ENCODE results near the gene SPOCK1.

SPOCK1 gene

GRCh38 chr5:137278476-137278875, 220.7 kb downstream of the SPOCK1 start:
- H3K36me3 Mint-ChIP-seq (ENCODE audit: low read depth): no peaks in the 10 kb centered on the region
- TF ChIP-seq CTCF (IDR thresholded peaks at IDR 0.05; ENCODE audit: unreplicated experiment in 3 of 3): no peak
- H3K9me3 Mint-ChIP-seq: no peaks in the 10 kb centered on the region
- H3K4me3 Mint-ChIP-seq: no peak overlapping the region
- H3K27ac Mint-ChIP-seq: no peak overlapping the region
- H3K4me1 Mint-ChIP-seq: no peaks in the 10 kb centered on the region
- peaks cover 3% of the 10 kb centered on the region for H3K27me3 Mint-ChIP-seq (ENCODE audit: low read depth)

DNA sequence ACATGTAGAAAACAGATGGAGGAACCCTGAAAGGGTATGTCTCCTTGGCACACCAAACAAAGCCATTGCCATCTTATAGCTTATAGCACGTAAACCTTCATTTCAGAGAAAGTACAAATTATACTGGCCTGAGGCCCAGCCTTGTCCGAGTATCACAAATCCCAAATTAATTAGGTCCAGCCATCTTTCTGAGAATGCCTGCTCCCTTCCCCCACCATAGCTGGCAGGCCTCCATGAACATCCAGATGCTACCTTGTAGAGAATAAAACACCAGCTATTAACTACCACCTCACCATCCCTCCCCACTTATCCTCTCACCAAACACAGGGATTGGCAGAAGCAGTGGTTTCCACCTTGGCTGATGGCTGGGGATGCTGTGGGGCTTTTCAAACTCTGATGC, 224.0 kb downstream of the SPOCK1 start:
- H3K9me3 Mint-ChIP-seq: no peaks in the 10 kb centered on the region
- H3K27me3 Mint-ChIP-seq (ENCODE audit: low read depth): peaks cover 3% of the 10 kb centered on the region
- H3K27ac Mint-ChIP-seq: no peak overlapping the region
- TF ChIP-seq CTCF (IDR thresholded peaks at IDR 0.05; ENCODE audit: unreplicated experiment in 3 of 3): no peak
- no peaks in the 10 kb centered on the region for H3K4me1 Mint-ChIP-seq
- H3K4me3 Mint-ChIP-seq: no peak overlapping the region
- no peaks in the 10 kb centered on the region for H3K36me3 Mint-ChIP-seq (ENCODE audit: low read depth)

DNA sequence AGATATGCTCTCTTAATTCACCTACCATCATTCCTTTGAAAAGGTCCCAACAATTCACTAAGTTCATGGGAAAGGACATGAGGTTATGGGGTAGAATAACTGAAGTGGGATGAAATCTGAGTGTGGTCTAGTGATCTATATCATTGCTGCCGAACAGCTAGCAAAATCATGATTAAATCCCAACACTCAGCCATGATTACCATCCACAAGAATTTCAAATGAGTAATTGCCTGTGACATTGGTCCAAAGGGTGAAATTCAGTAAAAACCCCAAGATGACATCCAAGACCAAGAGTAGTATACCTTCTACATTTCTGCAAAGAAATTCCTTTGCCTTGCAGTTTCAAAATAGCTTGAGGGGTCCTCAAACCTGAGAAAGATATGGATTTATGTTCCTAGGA, 225.6 kb downstream of the SPOCK1 start:
- Mint-ChIP-seq H3K4me3 (no peak overlapping the region), H3K27me3 (ENCODE audit: low read depth) (peaks cover 3% of the 10 kb centered on the region), H3K9me3 (no peaks in the 10 kb centered on the region), H3K36me3 (ENCODE audit: low read depth) (no peaks in the 10 kb centered on the region), H3K27ac (no peak overlapping the region), H3K4me1 (peaks cover 6% of the 10 kb centered on the region)
- no peak for TF ChIP-seq CTCF (IDR thresholded peaks at IDR 0.05; ENCODE audit: unreplicated experiment in 3 of 3)

DNA sequence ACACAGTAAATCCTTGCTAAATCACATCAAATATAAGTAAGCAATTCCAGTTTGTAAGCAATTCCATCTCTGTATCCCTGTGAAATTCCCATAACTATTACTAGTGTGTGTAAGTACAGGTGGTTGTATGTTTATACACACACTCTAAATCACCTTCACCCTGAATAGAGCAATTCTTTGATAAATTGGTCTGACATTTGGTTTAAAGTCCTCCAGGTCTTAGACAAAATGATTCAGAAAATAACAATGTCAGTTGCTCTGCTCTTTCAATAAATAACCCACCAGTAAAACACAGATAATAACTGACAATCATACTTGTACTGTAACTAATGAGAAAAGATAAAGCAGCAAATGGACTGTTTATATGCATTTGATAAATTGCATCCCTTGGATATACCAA, 226.3 kb downstream of the SPOCK1 start:
- Mint-ChIP-seq H3K36me3 (ENCODE audit: low read depth) (no peaks in the 10 kb centered on the region), H3K27ac (no peak overlapping the region), H3K9me3 (no peaks in the 10 kb centered on the region), H3K27me3 (ENCODE audit: low read depth) (peaks cover 3% of the 10 kb centered on the region), H3K4me1 (peaks cover 13% of the 10 kb centered on the region), H3K4me3 (no peak overlapping the region)
- TF ChIP-seq CTCF (IDR thresholded peaks at IDR 0.05; ENCODE audit: unreplicated experiment in 3 of 3): no peak

DNA sequence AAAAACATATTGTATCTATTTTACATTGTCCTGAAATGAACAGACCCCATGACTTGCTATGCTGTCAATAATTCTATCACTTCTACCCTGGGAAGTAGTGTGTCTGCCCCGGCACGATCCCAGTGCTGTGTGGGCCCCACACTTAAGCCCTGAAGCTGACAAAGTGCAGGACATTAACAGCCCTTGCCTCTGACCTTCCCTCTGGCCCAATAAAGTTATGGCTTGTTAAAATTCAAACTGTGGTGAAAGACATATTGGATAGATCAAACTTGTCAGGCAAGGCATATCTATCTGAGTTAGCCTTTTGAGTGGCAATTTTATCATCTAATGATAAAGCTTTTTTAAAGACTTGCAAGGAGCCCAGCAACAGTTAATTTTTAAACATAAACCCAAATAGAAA, 229.2 kb downstream of the SPOCK1 start:
- Mint-ChIP-seq H3K4me3 (no peak overlapping the region), H3K27me3 (ENCODE audit: low read depth) (no peaks in the 10 kb centered on the region), H3K36me3 (ENCODE audit: low read depth) (no peaks in the 10 kb centered on the region), H3K27ac (no peak overlapping the region), H3K9me3 (no peaks in the 10 kb centered on the region), H3K4me1 (peaks cover 17% of the 10 kb centered on the region)
- TF ChIP-seq CTCF (IDR thresholded peaks at IDR 0.05; ENCODE audit: unreplicated experiment in 3 of 3): no peak

DNA sequence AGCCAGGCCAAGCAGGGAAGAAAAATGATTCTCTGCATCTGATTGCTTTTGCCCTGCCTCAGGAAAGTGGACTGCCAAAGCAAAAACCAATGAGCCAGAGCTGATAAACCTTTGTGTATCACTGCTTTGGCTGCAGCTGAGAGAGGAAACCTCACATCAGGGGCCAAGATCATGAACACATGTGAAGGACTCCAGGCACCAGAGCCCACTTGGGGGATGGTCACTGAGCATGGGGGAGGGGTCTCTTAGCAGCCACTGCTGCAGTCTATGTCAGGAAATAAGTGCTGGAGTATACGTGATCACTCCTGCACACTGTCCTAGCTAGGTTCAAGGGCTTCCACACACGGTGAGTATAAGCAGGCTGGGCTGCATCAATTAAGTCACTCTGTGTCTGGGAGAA, 229.9 kb downstream of the SPOCK1 start:
- Mint-ChIP-seq H3K4me1 (peaks cover 21% of the 10 kb centered on the region), H3K4me3 (no peak overlapping the region), H3K27me3 (ENCODE audit: low read depth) (no peaks in the 10 kb centered on the region)

More for the DNA sequence above, 229.9 kb downstream of the SPOCK1 start:
- no peaks in the 10 kb centered on the region for H3K36me3 Mint-ChIP-seq (ENCODE audit: low read depth)
- H3K27ac Mint-ChIP-seq: peak overlapping the region in 1 of 3 experiments; percentile 74
- no peak for TF ChIP-seq CTCF (IDR thresholded peaks at IDR 0.05; ENCODE audit: unreplicated experiment in 3 of 3)
- H3K9me3 Mint-ChIP-seq: no peaks in the 10 kb centered on the region
